Measurements from ENCODE around the gene ZBED2.

GRCh38 chr3:111584744-111585143, 10.4 kb downstream of the ZBED2 start:
- TF ChIP-seq, protein P1, sequence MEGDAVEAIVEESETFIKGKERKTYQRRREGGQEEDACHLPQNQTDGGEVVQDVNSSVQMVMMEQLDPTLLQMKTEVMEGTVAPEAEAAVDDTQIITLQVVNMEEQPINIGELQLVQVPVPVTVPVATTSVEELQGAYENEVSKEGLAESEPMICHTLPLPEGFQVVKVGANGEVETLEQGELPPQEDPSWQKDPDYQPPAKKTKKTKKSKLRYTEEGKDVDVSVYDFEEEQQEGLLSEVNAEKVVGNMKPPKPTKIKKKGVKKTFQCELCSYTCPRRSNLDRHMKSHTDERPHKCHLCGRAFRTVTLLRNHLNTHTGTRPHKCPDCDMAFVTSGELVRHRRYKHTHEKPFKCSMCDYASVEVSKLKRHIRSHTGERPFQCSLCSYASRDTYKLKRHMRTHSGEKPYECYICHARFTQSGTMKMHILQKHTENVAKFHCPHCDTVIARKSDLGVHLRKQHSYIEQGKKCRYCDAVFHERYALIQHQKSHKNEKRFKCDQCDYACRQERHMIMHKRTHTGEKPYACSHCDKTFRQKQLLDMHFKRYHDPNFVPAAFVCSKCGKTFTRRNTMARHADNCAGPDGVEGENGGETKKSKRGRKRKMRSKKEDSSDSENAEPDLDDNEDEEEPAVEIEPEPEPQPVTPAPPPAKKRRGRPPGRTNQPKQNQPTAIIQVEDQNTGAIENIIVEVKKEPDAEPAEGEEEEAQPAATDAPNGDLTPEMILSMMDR (IDR thresholded peaks at IDR 0.05) = no peak
- TF ChIP-seq, protein P2, sequence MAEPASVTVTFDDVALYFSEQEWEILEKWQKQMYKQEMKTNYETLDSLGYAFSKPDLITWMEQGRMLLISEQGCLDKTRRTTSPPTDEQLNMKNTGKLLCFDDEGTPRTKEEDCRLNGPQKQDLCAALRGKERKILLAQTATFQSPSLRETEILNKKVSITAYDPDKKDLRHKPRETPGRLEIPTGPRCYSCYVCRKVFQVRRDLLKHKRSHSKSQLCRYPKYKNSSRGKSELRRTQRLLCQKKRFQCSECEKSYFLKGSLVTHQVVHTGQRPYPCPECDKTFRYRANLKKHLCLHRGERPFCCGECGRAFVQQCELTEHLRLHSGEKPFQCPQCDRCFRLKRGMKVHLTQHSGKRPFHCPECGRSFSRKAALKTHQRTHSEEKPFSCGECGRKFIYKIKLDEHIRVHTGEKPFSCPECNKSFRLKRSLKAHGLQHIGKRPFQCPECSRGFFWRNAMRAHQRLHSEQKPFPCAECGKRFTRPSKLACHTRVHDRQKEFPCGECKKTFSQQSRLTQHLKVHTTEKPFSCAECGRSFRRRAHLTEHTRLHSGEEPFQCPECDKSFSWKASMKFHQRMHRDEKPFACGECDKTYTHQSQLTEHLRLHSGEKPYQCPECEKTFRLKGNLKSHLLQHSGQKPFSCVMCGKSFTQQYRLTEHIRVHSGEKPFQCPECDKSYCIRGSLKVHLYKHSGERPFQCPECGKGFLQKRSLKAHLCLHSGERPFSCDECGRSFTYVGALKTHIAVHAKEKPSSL (CRISPR knock-in tag; conservative IDR thresholded peaks at IDR 0.05) = no peak
- TF ChIP-seq FOXK1 (CRISPR knock-in tag; IDR thresholded peaks at IDR 0.05) (no peak), E2F5 (CRISPR knock-in tag; IDR thresholded peaks at IDR 0.05) (no peak), ETV6 (CRISPR knock-in tag; IDR thresholded peaks at IDR 0.05) (no peak), EMX1 (CRISPR knock-in tag; IDR thresholded peaks at IDR 0.05) (no peak), PREB (CRISPR knock-in tag; IDR thresholded peaks at IDR 0.05; ENCODE audit: borderline replicate concordance) (no peak), NFYB (CRISPR knock-in tag; conservative IDR thresholded peaks at IDR 0.05; ENCODE audit: low read depth) (no peak), ZNF232 (CRISPR knock-in tag; IDR thresholded peaks at IDR 0.05) (no peak)

All from WTC11 (cell line).